ELF-1 (cell line): ENCODE results near the gene UTS2B.

Experiments
- DNase-seq: peaks from one replicate; pipeline ENCODE4 v3.0.0-alpha.2; 2016; ENCODE audit warnings: low read depth, low spot score

The UTS2B gene

DNA sequence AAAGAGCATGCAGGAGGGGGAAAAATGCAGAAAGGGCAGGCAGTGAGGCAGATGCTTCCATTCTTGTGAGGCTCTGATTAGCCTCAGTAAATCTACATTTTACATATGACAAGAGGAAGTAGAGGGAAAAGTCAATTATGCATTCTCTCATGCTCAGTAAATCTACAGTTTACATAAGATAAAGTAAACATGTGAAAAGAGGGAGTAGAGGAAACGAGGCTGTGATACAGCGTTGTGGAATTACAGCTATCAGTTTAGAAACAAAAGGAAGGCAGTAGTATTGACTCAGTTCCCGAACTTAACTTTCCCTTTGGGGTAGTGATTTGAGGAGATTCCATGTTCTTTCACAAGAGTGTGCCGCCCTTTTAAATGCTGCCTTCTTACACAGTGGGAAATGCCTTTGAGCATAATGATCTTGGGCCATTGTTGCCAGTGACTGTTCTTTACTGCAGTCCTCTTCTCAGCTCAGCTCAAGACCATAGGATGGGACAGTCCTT is 92.0 kb downstream of the UTS2B start:
- no peak for DNase-seq

- DNase-seq, result no peak
Observed at GRCh38 chr3:191237047-191237882, 93.1 kb downstream of the UTS2B start.

- DNase-seq, result no peak
Observed at GRCh38 chr3:191236646-191237045, 93.7 kb downstream of the UTS2B start.

DNA sequence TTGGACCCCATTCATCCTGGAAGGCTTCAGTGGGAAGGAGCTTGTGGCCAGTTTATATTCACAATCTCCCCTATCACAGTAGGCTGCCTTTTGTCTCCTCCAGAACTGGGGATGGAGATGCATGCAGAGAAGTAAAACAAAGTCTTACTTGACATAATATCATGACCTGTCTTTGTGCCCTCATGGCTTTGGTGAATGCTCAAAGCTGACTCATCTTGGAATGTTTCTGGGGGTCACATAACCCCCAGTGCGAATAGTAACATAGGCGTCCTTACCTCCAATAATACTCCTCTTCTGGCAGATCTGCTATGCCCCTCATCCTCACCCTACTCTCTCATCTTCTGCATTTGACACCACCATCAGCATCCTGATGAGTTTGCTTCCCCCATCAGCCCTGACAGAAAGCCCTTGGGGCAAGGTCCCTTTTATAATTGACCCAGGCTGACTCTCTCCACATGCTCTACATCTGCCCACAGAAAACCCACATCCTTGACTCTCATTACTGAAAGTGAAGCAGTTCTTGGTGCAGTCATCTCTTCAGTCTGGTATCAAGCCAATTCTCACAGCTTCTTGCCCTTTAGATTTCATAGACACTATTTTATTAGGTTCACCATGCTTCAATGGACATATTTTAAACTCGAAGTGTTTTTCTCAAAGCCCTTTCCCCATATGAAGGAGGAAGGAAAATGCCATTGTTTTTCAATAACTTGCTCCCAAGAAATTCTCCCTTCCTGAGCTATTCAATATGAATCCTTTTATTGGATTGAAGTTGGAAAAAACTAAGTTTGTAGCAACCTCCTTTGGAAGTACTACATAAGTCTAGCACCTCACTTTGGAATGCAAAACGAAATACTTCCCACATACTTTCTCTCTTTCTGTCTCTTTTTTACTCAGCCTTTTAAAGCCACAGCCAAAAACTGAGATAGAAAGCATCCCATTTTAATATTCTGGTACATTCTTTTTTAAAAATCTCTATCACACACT is 94.7 kb downstream of the UTS2B start:
- DNase-seq, result no peak

DNA sequence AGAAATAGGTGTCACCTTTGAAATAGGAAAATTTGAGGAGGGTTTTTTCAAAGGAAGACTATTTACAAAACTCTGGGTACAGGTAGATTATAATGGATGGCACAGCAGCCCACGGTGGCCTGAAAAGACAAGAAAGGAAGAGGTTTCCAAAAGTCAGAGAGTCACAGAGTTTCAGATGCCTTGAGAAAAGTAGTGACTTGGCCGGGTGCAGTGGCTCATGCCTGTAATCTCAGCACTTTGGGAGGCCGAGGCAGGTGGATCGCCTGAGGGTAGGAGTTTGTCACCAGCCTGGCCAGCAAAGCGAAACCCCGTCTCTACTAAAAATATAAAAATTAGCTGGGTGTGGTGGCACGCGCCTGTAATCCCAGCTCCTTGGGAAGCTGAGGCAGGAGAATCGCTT is 96.1 kb downstream of the UTS2B start:
- DNase-seq, result no peak

DNA sequence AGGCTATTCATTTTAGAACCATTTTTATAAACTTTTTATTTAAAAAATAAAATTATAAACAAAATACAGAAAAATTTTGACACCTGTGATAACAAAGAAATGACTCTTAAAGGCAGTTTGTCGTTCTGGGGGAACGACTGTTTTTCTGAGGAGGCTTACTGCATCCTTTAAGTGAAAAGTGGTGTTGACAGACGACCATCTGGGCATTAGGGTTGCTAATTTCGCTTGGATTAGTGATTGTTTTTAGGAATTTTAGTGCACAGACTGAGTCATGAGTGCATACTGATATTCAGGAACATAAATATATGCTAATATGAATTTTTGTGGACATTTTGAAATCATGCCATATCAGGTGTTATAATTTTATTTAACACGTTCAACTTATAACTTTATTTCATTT is 102.8 kb downstream of the UTS2B start:
- DNase-seq, result no peak

GRCh38 chr3:191221638-191222037 is 108.7 kb downstream of the UTS2B start:
- no peak for DNase-seq

DNA sequence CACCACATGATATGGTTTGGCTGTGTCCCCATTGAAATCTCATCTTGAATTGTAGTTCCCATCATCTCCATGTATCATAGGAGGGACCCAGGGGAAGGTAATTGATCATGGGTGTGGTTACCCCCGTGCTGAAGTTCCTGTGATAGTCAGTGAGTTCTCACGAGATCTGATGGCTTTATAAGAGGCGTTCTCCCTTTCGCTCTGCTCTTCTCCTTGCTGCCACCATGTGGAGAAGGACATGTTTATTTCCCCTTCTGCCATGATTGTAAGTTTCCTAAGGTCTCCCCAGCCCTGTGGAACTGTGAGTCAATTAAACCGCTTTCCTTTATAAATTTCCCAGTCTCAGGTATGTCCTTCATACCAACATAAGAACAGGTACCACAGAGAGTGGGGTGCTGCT is 109.4 kb downstream of the UTS2B start:
- DNase-seq, result no peak

- DNase-seq, result no peak
Observed at GRCh38 chr3:191217301-191217700, 113.0 kb downstream of the UTS2B start.
